ENCODE results near the gene NETO1. TPM values are rescaled to one million over a fixed set of nuclear protein-coding genes. Genes with fewer than 3 reads are reported as not detected.

Gene NETO1
- total and polyA plus RNA-seq, 7 donors: under 0.01 to 0.86 TPM; not detected in 5

- no peaks in the 10 kb centered on the region for H3K36me3 ChIP-seq
- no peaks in the 10 kb centered on the region for H3K9me3 ChIP-seq
- H3K27ac ChIP-seq: no peak overlapping the region
- H3K4me3 ChIP-seq: no peak overlapping the region
- no peaks in the 10 kb centered on the region for H3K27me3 ChIP-seq
- intact Hi-C loops (cut with DNase I): no loop called here
- no peaks in the 10 kb centered on the region for H3K4me1 ChIP-seq
- 22 to 31% methylated on average over 10 of the region's 10 CpGs for WGBS, 2 donors
- DNase-seq: no peak
- TF ChIP-seq, protein P1, sequence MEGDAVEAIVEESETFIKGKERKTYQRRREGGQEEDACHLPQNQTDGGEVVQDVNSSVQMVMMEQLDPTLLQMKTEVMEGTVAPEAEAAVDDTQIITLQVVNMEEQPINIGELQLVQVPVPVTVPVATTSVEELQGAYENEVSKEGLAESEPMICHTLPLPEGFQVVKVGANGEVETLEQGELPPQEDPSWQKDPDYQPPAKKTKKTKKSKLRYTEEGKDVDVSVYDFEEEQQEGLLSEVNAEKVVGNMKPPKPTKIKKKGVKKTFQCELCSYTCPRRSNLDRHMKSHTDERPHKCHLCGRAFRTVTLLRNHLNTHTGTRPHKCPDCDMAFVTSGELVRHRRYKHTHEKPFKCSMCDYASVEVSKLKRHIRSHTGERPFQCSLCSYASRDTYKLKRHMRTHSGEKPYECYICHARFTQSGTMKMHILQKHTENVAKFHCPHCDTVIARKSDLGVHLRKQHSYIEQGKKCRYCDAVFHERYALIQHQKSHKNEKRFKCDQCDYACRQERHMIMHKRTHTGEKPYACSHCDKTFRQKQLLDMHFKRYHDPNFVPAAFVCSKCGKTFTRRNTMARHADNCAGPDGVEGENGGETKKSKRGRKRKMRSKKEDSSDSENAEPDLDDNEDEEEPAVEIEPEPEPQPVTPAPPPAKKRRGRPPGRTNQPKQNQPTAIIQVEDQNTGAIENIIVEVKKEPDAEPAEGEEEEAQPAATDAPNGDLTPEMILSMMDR (IDR thresholded peaks at IDR 0.05): no peak
- no peak for TF ChIP-seq POLR2A (IDR thresholded peaks at IDR 0.05)
- no peak for TF ChIP-seq POLR2AphosphoS5 (IDR thresholded peaks at IDR 0.05)
- no peak for TF ChIP-seq EP300 (IDR thresholded peaks at IDR 0.05)
Measured at GRCh38 chr18:72830109-72830508, 37.7 kb downstream of the NETO1 start.

- WGBS, 2 donors: 67 to 83% methylated on average over 2 of the region's 2 CpGs
- Histone ChIP-seq H3K36me3 (no peaks in the 10 kb centered on the region), H3K27me3 (no peaks in the 10 kb centered on the region), H3K4me1 (no peaks in the 10 kb centered on the region), H3K27ac (no peak overlapping the region), H3K4me3 (no peak overlapping the region), H3K9me3 (no peaks in the 10 kb centered on the region)
- intact Hi-C loops (cut with DNase I): no loop called here
- TF ChIP-seq, protein P1 (IDR thresholded peaks at IDR 0.05): no peak
- TF ChIP-seq EP300 (IDR thresholded peaks at IDR 0.05): no peak
- TF ChIP-seq POLR2AphosphoS5 (IDR thresholded peaks at IDR 0.05): no peak
- TF ChIP-seq POLR2A (IDR thresholded peaks at IDR 0.05): no peak
- no peak for DNase-seq
Measured at GRCh38 chr18:72828601-72829000, 39.2 kb downstream of the NETO1 start.

GRCh38 chr18:72826736-72827135 is 41.1 kb downstream of the NETO1 start:
- TF ChIP-seq EP300 (IDR thresholded peaks at IDR 0.05) (no peak), POLR2AphosphoS5 (IDR thresholded peaks at IDR 0.05) (no peak), POLR2A (IDR thresholded peaks at IDR 0.05) (no peak)
- TF ChIP-seq, protein P1 (IDR thresholded peaks at IDR 0.05): no peak
- Histone ChIP-seq H3K36me3 (no peaks in the 10 kb centered on the region), H3K4me1 (no peaks in the 10 kb centered on the region), H3K27me3 (no peaks in the 10 kb centered on the region), H3K27ac (no peak overlapping the region), H3K9me3 (no peaks in the 10 kb centered on the region), H3K4me3 (no peak overlapping the region)
- 71 to 73% methylated on average over 9 of the region's 9 CpGs for WGBS, 2 donors
- DNase-seq: no peak
- intact Hi-C loops (cut with DNase I): no loop called here

GRCh38 chr18:72823345-72823744 is 44.4 kb downstream of the NETO1 start:
- TF ChIP-seq POLR2AphosphoS5 (IDR thresholded peaks at IDR 0.05): no peak
- TF ChIP-seq EP300 (IDR thresholded peaks at IDR 0.05): no peak
- no peak for TF ChIP-seq POLR2A (IDR thresholded peaks at IDR 0.05)
- intact Hi-C loops (cut with DNase I): no loop called here
- no peaks in the 10 kb centered on the region for H3K27me3 ChIP-seq
- no peaks in the 10 kb centered on the region for H3K9me3 ChIP-seq
- no peaks in the 10 kb centered on the region for H3K36me3 ChIP-seq
- no peaks in the 10 kb centered on the region for H3K4me1 ChIP-seq
- no peak overlapping the region for H3K4me3 ChIP-seq
- H3K27ac ChIP-seq: no peak overlapping the region
- no peak for DNase-seq
- WGBS, 2 donors: 82 to 91% methylated on average over 8 of the region's 8 CpGs

DNA sequence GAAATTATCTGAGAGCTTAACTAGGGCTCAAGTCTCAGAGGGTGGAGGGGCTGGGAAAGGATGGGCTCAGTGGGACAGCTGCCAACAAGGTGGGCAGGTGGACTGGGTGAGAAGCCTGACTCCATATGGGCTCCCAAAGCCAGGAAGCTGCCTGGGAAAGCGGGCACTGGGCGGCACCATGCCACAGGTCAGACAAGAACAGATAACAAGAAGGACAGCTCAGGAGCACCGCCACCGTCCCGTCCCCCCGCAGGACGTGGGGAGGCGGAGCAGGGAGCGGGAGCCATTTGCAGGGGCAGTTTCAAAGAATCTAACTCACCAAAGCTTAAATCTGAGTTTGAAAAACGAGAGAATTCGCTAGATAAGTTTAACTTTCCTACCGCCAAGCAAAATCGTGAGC is 45.6 kb downstream of the NETO1 start:
- TF ChIP-seq EP300 (IDR thresholded peaks at IDR 0.05): no peak
- TF ChIP-seq POLR2A (IDR thresholded peaks at IDR 0.05): no peak
- TF ChIP-seq, protein P1 (IDR thresholded peaks at IDR 0.05): no peak
- TF ChIP-seq POLR2AphosphoS5 (IDR thresholded peaks at IDR 0.05): no peak
- Histone ChIP-seq H3K27me3 (no peaks in the 10 kb centered on the region), H3K9me3 (no peaks in the 10 kb centered on the region), H3K4me3 (no peak overlapping the region), H3K36me3 (no peaks in the 10 kb centered on the region), H3K4me1 (no peaks in the 10 kb centered on the region), H3K27ac (no peak overlapping the region)
- DNase-seq: no peak
- WGBS, 2 donors: 87 to 91% methylated on average over 13 of the region's 13 CpGs
- intact Hi-C loops (cut with DNase I): no loop called here

Data from sigmoid colon (tissue), 7 donors.